ENCODE results near the gene GDNF.
"Not testable (repeated sequence)": the region's sequence is repeated elsewhere in the genome, so short reads cannot be mapped to it uniquely, and the experiment has no call there.

GDNF gene

GRCh38 chr5:37801521-37801920, 38.3 kb downstream of the GDNF start:
- no peak for TF ChIP-seq CTCF (IDR thresholded peaks at IDR 0.05; ENCODE audit: low read depth, low read length)
- DNase-seq (ENCODE audit: extremely low read depth, low read depth) = no peak

GRCh38 chr5:37799865-37800421, 39.9 kb downstream of the GDNF start:
- no peak for DNase-seq (ENCODE audit: extremely low read depth, low read depth)
- no peak for TF ChIP-seq CTCF (IDR thresholded peaks at IDR 0.05; ENCODE audit: low read depth, low read length)

- not testable (repeated sequence) for DNase-seq (ENCODE audit: extremely low read depth, low read depth)
These were observed 43.4 kb downstream of the GDNF start for GRCh38 chr5:37796435-37796834.

GRCh38 chr5:37795292-37795691, 44.5 kb downstream of the GDNF start:
- DNase-seq (ENCODE audit: extremely low read depth, low read depth) = not testable (repeated sequence)

- TF ChIP-seq CTCF (IDR thresholded peaks at IDR 0.05; ENCODE audit: low read depth, low read length) = no peak
- no peak for DNase-seq (ENCODE audit: extremely low read depth, low read depth)
These were observed 46.7 kb downstream of the GDNF start for GRCh38 chr5:37792975-37793631.

- TF ChIP-seq CTCF (IDR thresholded peaks at IDR 0.05; ENCODE audit: low read depth, low read length) = no peak
- no peak for DNase-seq (ENCODE audit: extremely low read depth, low read depth)
These were observed 48.5 kb downstream of the GDNF start for GRCh38 chr5:37791321-37791720.

- TF ChIP-seq CTCF (IDR thresholded peaks at IDR 0.05; ENCODE audit: low read depth, low read length) = no peak
- no peak for DNase-seq (ENCODE audit: extremely low read depth, low read depth)
These were observed 49.9 kb downstream of the GDNF start for GRCh38 chr5:37789991-37790390.

- no peak for DNase-seq (ENCODE audit: extremely low read depth, low read depth)
- no peak for TF ChIP-seq CTCF (IDR thresholded peaks at IDR 0.05; ENCODE audit: low read depth, low read length)
These were observed 52.1 kb downstream of the GDNF start for GRCh38 chr5:37787742-37788141.

Data from AG09319 (cell line).